Fibroblast of lung (primary cell): ENCODE data around the gene ANKRD34B. TPM values are rescaled to one million over a fixed set of nuclear protein-coding genes. Genes with fewer than 3 reads are reported as not detected.

Experiments
- DNase-seq, 2 donors: peaks; one replicate each; pipeline versions ENCODE4 v3.0.0 to v3.0.0-alpha.2; 2010; ENCODE audit warnings: low read depth in 2 of 2
- H2AFZ ChIP-seq: 2 replicates; pipeline ENCODE4 v1.5.1; 2012; ENCODE audit warnings: low read length, control low read depth, inconsistent platforms
- H3K27ac ChIP-seq: 2 replicates; pipeline ENCODE4 v1.5.1; 2011; ENCODE audit warnings: low read length, control low read depth; ENCODE audit not compliant: insufficient read depth
- H3K27me3 ChIP-seq: 2 replicates; pipeline ENCODE4 v1.5.1; 2011; ENCODE audit warnings: mild to moderate bottlenecking, low read length; ENCODE audit not compliant: control insufficient read depth, insufficient read depth
- H3K36me3 ChIP-seq: 2 replicates; pipeline ENCODE4 v1.5.1; 2011; ENCODE audit warnings: low read length; ENCODE audit not compliant: control insufficient read depth, insufficient read depth
- H3K4me1 ChIP-seq: 2 replicates; pipeline ENCODE4 v1.5.1; 2011; ENCODE audit warnings: low read length; ENCODE audit not compliant: control insufficient read depth, insufficient read depth; ENCODE audit errors: extremely low read depth
- H3K4me2 ChIP-seq: 2 replicates; pipeline ENCODE4 v1.5.1; 2011; ENCODE audit warnings: low read length, control low read depth; ENCODE audit not compliant: insufficient read depth; ENCODE audit errors: extremely low read depth
- H3K4me3 ChIP-seq, 4 experiments: fragments of 200-600 bp in 1 of 4; sonication (generic) in 1 of 4; replicated peaks in 1 of 4; 2 replicates each; pipeline ENCODE4 v1.5.1; 2011 to 2016; ENCODE audit warnings: low read length in 4 of 4, low read depth in 3 of 4, mild to moderate bottlenecking in 3 of 4, control low read depth in 2 of 4, inconsistent platforms in 1 of 4, mixed read lengths in 1 of 4; ENCODE audit not compliant: insufficient read depth in 1 of 4; ENCODE audit errors: control extremely low read depth in 1 of 4
- H3K79me2 ChIP-seq: 2 replicates; pipeline ENCODE4 v1.5.1; 2012; ENCODE audit warnings: mild to moderate bottlenecking, low read length, inconsistent platforms; ENCODE audit not compliant: control insufficient read depth, insufficient read depth
- H3K9ac ChIP-seq: 2 replicates; pipeline ENCODE4 v1.5.1; 2011; ENCODE audit warnings: mild to moderate bottlenecking, low read length, control low read depth; ENCODE audit not compliant: insufficient read depth
- H3K9me3 ChIP-seq: 2 replicates; pipeline ENCODE4 v1.5.1; 2012; ENCODE audit warnings: low read depth, low read length; ENCODE audit not compliant: control insufficient read depth, insufficient read depth
- H4K20me1 ChIP-seq: 2 replicates; pipeline ENCODE4 v1.5.1; 2011; ENCODE audit warnings: low read length; ENCODE audit not compliant: control insufficient read depth, insufficient read depth; ENCODE audit errors: extremely low read depth
- CTCF ChIP-seq, 2 donors: IDR thresholded peaks in 1 of 2; conservative IDR thresholded peaks in 1 of 2; 1 replicate in 1 of 2; 2 replicates in 1 of 2; pipeline ENCODE4 v1.5.1; 2011 to 2012; ENCODE audit warnings: low read length in 2 of 2, control low read depth in 1 of 2, inconsistent platforms in 1 of 2, low read depth in 1 of 2, mild to moderate bottlenecking in 1 of 2
- EZH2 ChIP-seq: IDR thresholded peaks from 2 replicates; pipeline ENCODE4 v1.5.1; 2012; ENCODE audit warnings: low read length, control low read depth, mild to moderate bottlenecking; ENCODE audit errors: missing control alignments
- polyA plus RNA-seq, 2 donors: library from polyadenylated mRNA; depleted of rRNA in 1 of 2; stranded (reverse) in 1 of 2; unstranded in 1 of 2; fragments of >200 nt; gene quantifications; 2 replicates each; pipeline ENCODE4 v1.2.1, GENCODE V29; 2011 to 2012; ENCODE audit warnings: missing spikeins in 1 of 2
- total RNA-seq: library from RNA; depleted of rRNA; stranded (reverse); fragments of >200 nt; gene quantifications from 2 replicates; pipeline ENCODE4 v1.2.1, GENCODE V29; 2014

ANKRD34B gene
- total and polyA plus RNA-seq, 2 donors (not counting 1 experiment from before 2014, with no cell fraction given): not detected

DNA sequence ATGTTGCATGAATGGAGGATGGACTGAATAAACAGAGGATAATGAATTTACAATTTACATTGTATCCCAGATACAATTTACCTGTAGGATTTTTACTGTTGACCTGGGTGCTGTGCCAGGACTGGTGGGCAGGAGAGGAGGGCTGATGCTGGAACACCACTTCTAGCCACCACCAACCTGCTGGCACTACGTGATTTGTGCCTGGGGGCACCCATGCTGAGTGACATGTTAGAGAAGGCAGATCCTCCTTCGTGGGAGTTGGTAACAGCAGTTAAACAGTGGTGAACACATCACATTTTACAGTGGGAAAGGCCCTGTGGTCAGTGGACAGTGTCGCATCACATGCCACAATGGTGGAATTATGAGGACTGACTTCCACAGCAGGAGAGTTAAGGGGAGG lies 3.0 kb upstream of the ANKRD34B start:
- no peak for DNase-seq
- Histone ChIP-seq H3K27ac (no peak overlapping the region), H3K9me3 (no peaks in the 10 kb centered on the region), H3K36me3 (no peaks in the 10 kb centered on the region), H4K20me1 (no peaks in the 10 kb centered on the region), H3K79me2 (no peaks in the 10 kb centered on the region), H3K4me1 (no peaks in the 10 kb centered on the region), H3K4me3 (no peak overlapping the region), H3K4me2 (no peak overlapping the region), H3K27me3 (peaks cover 27% of the 10 kb centered on the region), H3K9ac (no peak overlapping the region), H2AFZ (no peak overlapping the region)
- TF ChIP-seq CTCF (conservative IDR thresholded peaks at IDR 0.05 in 1 of 2, IDR thresholded peaks at IDR 0.05 in 1 of 2; ENCODE audit: low read depth in 1 of 2, low read length in 2 of 2) (no peak), EZH2 (no peak)

DNA sequence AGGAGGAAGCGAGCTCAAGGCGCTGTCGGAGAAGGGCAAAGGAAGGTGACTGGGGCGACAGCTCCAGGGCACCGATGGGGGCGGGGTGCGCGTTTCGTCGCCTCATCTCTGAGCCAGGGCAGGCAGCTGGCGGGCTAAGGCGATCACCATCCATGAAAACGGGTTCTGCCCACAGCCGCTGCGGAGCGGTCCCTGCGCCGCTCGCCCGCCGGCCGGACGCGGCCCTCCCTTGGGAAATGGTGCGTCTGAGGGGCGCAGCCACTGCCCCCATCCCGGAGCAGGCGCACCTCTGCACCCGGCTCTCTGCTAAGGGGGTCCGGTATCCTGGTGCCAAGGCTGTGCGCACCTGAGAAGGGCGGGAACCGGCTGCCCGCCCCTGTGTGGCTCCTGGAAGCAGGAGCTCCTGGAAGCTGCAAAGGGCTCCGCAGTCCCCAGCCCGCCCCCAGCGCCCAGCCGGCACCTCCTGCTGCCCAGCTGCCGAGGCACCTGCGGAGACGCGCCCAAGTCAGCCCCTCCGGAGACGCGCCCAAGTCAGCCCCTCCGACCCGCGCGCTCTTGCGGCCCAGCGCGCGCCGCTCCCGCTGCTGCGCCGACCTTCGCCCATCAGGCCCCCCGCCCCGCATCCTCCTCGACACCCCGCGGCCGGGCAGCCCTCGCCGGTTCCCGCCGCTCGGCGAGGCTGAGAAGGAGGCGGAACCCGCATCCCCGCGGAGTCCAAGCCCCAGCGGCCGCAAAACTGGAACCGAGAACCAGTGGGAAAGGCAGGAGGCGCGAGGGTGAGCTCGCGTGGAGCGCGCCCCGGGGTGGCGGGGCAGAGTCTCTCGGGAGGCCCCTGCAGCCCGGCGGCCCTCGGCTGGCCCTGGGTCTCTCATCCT lies 757 bp downstream of the ANKRD34B start:
- Histone ChIP-seq H3K27me3 (peaks cover 34% of the 10 kb centered on the region), H3K36me3 (no peaks in the 10 kb centered on the region), H3K9ac (no peak overlapping the region), H3K9me3 (no peaks in the 10 kb centered on the region), H3K79me2 (no peaks in the 10 kb centered on the region), H3K4me2 (peak overlapping the region; percentile 66), H4K20me1 (no peaks in the 10 kb centered on the region), H3K27ac (no peak overlapping the region), H3K4me3 (peak overlapping the region in 2 of 4 experiments; percentile 18 to 34), H2AFZ (no peak overlapping the region), H3K4me1 (no peaks in the 10 kb centered on the region)
- no peak for TF ChIP-seq CTCF (conservative IDR thresholded peaks at IDR 0.05 in 1 of 2, IDR thresholded peaks at IDR 0.05 in 1 of 2; ENCODE audit: low read depth in 1 of 2, low read length in 2 of 2)
- peak; percentile 76 for TF ChIP-seq EZH2
- DNase-seq: no peak

DNA sequence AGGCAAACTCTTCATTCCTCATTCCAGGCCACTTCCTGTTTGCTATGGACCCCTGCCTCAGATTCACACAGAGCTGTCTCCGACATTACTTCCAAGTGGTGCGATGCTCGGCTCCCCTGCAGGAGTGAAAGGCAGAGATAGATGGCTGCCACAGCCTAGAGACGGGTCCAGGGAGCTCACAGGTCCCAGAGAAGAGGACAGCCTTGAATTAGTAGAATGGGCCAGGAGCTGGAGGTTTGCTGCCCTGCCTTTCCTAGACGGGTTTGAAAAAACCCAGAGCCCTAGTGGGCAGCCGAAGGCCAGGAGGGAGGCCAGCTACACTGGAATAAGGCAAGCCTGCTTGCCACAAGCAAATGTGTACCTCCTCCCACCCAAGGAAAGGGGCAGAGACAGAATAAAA lies 1.8 kb downstream of the ANKRD34B start:
- Histone ChIP-seq H3K9me3 (no peaks in the 10 kb centered on the region), H4K20me1 (no peaks in the 10 kb centered on the region), H3K4me2 (no peak overlapping the region), H3K4me3 (no peak overlapping the region), H2AFZ (no peak overlapping the region), H3K9ac (no peak overlapping the region), H3K4me1 (no peaks in the 10 kb centered on the region), H3K27me3 (peaks cover 34% of the 10 kb centered on the region), H3K27ac (no peak overlapping the region), H3K79me2 (no peaks in the 10 kb centered on the region), H3K36me3 (no peaks in the 10 kb centered on the region)
- TF ChIP-seq CTCF (conservative IDR thresholded peaks at IDR 0.05 in 1 of 2, IDR thresholded peaks at IDR 0.05 in 1 of 2; ENCODE audit: low read depth in 1 of 2, low read length in 2 of 2) (no peak), EZH2 (no peak)
- no peak for DNase-seq
